Measurements from ENCODE around the gene C16orf87. TPM values are rescaled to one million over a fixed set of nuclear protein-coding genes. Genes with fewer than 3 reads are reported as not detected.

Gene C16orf87
- total RNA-seq, 1 donor from 2014 or later = 10.1 TPM

- Histone ChIP-seq H3K4me3 (ENCODE audit: low read depth, low read length) (no peak overlapping the region), H3K27me3 (ENCODE audit: control insufficient read depth, insufficient read depth, low read length) (no peaks in the 10 kb centered on the region), H3K36me3 (ENCODE audit: control insufficient read depth, insufficient read depth, low read length) (no peaks in the 10 kb centered on the region)
- TF ChIP-seq CTCF (IDR thresholded peaks at IDR 0.05; ENCODE audit: insufficient read depth, low read length, poor library complexity, severe bottlenecking) = no peak
- no peak for DNase-seq (ENCODE audit: low read depth)
Observed at GRCh38 chr16:46746821-46747776, 83.9 kb downstream of the C16orf87 start.

Other genes with a start within 250 kb of the C16orf87 start
- 2.2 and 3.7 TPM in 2 replicates for gene SHCBP1, start 209.8 kb downstream of the C16orf87 start, total RNA-seq
- 128 and 147 TPM in 2 replicates for gene VPS35, start 142.0 kb downstream of the C16orf87 start, total RNA-seq
- 7.5 and 9.7 TPM in 2 replicates for gene ORC6, start 141.5 kb downstream of the C16orf87 start, total RNA-seq
- 0.68 TPM in 1 of 2 replicates, not detected in the other for gene MYLK3, start 82.8 kb downstream of the C16orf87 start, total RNA-seq
- gene GPT2, start 53.2 kb upstream of the C16orf87 start, total RNA-seq = 71.2 and 73.3 TPM in 2 replicates
- gene DNAJA2, start 142.5 kb upstream of the C16orf87 start, total RNA-seq = 68.4 and 81.9 TPM in 2 replicates